GM10847 (cell line): ENCODE results near the gene CYP3A5.

Source experiments
- POLR2A ChIP-seq: IDR thresholded peaks from 2 replicates; pipeline ENCODE4 v1.6.1; 2011; ENCODE audit not compliant: insufficient read length; ENCODE audit errors: extremely low read depth

CYP3A5 gene

GRCh38 chr7:99622596-99622995, 57.2 kb downstream of the CYP3A5 start:
- TF ChIP-seq POLR2A: no peak

DNA sequence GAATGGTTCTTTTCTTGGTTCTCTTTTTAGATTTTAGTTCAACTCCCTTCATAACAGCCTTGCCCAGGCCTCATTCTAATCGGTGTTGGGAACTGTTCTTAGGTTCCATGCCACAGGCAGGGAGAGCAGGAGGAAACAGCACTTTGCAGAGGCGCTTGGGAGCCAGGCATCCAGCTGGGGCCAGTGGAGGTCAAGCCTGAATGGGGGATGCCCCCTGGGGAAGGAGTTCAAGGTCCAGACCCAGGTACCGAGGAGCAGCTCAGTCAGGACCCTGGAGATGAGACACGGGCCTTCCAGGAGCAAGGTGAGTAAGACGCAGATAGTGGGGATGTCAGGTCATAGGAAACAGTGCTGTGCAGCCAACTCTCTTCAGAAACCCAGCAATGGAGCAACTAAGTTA, 58.5 kb downstream of the CYP3A5 start:
- TF ChIP-seq POLR2A: no peak

DNA sequence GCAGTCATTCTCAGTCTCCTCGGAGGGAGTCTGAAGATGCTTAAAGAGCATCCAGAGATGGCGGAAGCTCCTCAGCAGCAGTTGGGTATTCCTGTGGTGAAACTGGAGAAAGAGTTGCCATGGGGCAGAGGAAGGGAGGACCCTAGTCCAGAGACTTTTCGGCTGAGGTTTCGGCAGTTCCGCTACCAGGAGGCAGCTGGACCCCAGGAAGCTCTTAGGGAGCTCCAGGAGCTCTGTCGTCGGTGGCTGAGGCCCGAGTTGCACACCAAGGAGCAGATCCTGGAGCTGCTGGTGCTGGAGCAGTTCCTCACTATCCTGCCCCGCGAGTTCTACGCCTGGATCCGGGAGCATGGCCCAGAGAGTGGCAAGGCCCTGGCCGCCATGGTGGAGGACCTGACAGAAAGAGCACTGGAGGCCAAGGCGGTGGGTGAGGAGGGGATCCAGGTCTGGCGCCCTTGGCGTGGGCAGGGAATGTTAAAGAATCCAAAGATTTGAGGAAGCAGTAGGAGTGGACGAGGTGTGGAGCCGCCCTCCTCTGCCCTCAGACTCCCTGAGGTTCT, 60.1 kb downstream of the CYP3A5 start:
- no peak for TF ChIP-seq POLR2A

DNA sequence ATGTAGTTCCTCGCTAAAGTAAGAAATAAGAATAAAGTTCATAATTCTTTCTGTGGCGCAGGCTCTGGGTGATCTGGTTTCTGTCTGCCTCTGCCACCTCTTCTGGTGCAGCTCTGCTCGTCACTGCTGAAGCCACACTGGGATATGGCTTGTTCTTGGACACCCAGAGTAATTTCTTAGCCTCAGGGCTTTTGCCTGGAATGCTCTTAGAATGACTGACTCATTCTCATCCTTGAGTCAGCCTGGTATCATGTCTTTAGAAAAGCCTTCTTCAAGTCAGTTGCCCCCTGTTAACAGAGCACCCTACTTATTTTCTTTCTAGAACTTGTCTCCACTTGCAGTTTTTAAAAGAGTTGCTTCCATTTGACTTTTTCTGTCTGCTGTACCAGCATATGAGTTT, 61.1 kb downstream of the CYP3A5 start:
- no peak for TF ChIP-seq POLR2A

GRCh38 chr7:99617192-99617781, 62.5 kb downstream of the CYP3A5 start:
- no peak for TF ChIP-seq POLR2A

- TF ChIP-seq POLR2A: peak; percentile 78
These were observed 63.2 kb downstream of the CYP3A5 start, which contains the start of gene ZSCAN25 for GRCh38 chr7:99616359-99617191. TSS of gene ZSCAN25 (plus strand) at chr7:99616946. CDS start at chr7:99619607, 2,661 bp downstream.

GRCh38 chr7:99615989-99616358, 63.8 kb downstream of the CYP3A5 start:
- TF ChIP-seq POLR2A: no peak

DNA sequence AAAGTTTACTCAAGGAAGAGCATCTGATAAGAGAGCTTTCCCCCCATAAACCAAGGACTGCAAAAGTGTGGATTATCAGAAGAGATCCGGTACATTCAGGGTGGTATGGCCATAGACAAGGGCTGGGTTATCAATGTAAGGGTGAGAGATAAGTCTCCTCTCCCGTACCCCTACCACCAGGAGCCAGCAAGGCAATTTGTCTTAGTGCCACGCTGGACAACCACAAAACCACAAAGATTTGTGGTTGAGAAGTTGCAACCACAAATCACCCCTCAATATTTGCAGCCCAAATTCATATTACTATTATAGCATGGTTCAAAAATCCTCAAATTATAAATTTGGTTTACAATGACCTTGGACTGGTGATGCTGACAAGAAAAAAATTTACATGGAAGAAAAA, 65.3 kb downstream of the CYP3A5 start:
- no peak for TF ChIP-seq POLR2A

- TF ChIP-seq POLR2A: no peak
These were observed 72.2 kb downstream of the CYP3A5 start for GRCh38 chr7:99607548-99607947.

DNA sequence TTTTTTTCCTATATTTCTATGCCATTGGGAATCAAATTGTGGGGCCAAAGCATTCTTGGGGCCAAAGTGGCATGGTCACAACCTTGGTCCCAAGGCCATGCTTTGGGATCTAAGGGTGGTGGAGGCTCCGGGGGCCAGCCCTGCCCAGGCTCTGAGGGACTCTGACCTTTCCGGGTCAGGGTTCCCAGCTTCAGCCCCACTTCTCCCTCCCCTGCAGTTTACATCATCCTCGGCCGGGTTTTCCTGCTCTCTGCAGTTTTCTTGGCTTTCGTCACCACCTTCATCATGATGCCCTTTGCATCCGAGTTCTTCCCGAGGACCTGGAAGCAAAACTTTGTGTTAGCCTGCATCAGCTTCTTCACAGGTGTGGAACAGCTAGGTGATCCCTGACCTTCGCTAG, 73.3 kb downstream of the CYP3A5 start:
- no peak for TF ChIP-seq POLR2A

DNA sequence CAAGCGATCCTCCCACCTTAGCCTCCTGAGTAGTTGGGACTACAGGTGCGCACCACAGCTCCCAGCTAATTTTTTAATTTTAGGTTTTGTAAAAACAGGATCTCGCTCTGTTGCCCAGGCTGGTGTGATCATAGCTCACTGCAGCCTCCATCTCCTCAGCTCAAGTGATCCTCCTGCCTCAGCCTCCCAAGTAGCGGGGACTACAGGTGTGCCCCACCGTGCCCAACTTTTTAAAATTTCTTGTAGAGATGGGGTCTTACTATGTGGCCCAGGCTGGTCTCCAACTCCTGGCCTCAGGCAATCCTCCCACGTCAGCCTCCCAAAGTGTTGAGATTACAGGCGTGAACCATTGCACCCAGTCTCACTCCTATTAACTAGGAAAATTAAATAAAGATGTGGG, 74.3 kb downstream of the CYP3A5 start:
- TF ChIP-seq POLR2A: no peak

DNA sequence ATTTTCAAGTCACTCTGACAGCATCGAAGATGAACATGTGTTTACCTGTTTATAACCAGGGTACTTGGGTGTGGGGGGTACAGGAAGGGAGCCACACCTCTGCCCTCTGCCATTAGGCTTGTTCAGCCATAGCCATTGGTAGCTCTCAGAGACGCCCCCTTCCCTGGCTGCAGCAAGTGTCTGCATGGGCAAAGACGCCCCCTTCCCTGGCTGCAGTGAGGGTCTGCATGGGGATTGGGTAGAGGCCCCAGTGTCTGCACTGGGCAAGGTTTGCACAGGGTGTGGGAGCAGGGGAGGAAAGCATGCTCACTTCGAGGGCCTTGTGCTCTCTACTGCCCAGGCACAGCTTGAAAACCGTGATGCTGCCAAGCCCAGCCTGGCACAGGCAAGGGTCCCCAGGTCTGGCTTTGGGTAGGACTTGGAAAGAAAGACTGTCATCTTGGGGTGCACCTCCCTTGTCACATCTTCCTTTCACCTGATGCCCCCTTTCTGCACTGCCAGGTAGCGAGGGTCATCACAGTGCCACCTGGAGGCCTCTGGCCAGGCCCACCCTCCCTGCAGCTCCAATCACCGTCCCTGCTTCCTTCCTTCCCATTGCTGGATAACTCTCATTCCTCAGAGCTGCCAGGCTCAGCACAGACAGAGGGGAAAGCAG, 78.0 kb downstream of the CYP3A5 start:
- TF ChIP-seq POLR2A: no peak

DNA sequence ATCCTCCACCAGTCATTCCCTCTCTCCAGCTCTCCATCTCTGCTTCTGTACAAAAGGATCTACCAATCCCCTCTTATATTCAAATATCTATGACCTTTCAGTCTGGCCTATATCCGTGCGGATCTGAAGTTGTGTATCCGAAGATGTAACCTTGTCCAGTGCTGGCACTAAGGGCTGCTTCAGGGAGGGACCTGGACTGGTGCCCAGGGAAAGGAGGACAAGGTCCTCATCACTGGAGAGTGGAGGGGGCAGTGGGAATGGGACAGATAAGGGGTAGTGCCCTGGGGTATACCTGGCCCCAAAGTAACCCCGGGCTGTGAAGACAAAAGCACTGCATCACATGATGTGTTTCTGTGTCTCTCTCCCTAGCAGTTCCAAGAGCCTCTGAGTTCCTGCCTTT, 80.0 kb downstream of the CYP3A5 start:
- TF ChIP-seq POLR2A: no peak
